ENCODE measurements around the gene TMEM248.
"Not testable (repeated sequence)": the region's sequence is repeated elsewhere in the genome, so short reads cannot be mapped to it uniquely, and the experiment has no call there.

TMEM248 gene

DNA sequence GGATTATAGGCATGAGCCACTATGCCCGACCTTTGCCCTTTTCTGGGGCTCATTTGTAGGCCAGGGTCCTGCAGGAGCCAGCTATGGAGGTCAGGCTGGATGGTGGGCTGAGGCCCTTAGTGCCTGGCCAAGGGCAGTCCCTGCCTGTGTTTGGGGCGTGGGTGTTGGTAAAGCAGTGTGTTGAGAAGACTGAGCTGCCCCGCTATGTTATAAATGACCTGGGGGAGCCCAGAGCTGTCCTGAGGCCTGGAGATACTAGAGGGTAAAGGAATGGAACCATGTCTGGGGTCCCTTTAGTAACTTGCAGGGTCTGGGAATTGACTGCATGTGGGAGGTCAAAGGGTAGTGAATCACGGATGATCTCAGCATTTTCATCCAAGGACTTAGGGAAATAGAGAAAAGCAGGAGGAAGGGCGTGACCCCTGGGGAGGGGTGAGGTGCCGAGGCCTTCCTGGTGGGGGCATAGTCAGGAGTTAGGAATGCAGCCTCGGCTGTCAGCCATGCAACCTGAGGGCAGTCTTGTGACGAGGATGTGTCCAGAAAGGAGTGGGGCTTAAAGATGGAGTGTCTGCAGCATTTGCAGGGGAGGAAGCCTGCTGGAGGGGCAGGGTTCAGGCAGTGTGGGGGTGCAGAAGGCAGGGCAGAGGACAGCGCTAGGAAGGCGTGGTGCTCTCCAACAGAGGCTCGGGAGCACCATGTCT is 31.5 kb downstream of the TMEM248 start:
- DNase-seq (ENCODE audit: low spot score): no peak

GRCh38 chr7:66953044-66953427 is 32.0 kb downstream of the TMEM248 start:
- no peak for DNase-seq (ENCODE audit: low spot score)

DNA sequence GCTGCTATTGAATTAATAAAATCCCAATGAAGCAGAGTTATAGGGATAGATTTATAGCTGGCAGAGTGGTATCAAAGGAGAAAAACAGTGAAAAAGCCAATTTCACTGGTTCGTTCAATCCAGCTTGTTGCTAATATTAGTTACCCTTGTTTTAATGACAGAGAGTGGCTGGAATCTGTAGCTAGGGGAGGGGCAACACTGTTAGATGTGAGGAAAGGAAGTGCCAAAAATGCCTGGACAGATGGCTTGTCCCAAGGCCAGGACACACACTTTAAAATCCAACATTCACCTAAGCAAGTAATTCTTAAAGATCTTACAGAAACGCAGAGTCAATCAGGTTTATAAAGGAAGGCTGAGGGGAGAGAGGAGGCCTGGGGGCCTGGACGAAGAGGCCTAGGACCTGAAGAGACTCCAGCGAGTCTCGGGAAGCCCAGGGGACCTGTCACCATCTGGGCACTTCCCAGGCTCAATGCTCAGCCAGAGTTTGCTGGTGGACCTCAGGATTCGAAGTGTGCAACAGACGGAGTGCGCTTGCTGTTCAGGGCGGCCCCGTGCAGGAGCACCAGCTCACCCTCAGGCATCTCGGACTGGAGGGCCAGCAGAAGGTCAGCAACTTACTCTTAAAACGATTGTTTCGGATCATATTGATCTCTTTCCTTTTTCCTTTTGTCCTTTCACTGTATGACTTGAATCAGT is 36.7 kb downstream of the TMEM248 start:
- DNase-seq (ENCODE audit: low spot score): no peak

DNA sequence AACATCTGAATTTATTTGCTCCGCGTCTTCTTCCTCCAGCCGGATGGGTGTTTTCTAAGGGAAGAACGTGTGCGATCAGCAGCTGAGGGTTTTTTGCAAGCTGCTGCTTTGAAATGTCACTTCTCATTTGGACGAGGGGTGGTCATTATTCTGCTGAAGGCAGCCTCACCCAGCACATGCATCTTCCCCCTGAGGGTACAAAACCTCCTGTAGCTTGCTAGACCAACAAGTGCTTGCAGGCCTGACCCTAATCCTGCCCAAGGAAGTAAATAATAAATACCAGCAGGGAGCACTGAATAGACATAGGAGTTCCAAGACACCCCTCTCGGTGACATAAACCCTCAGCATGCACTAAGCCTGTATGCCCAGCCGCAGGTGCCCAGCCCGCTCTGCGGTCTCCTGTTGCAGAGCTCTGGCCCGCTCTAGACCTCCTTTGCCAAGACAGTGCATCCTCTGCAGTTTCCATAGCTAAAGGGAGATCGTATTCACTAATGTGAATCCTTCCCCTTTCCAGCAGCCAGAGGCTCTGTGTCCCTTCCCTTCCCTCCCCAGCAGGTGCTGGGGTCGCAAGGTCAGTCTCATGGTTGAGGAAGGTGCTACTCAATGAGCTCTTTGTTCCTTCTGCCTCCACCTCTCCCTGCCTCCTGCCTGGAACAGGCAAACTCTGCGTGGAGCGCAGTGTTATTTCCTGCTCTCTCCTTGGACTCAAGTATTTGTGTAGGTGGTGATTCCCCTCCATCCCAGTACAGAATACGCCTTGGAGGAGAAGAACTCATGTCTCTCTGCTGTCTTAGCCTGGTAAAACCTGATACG is 37.7 kb downstream of the TMEM248 start:
- DNase-seq (ENCODE audit: low spot score): no peak

- no peak for DNase-seq (ENCODE audit: low spot score)
Measured at GRCh38 chr7:66960192-66960591, 39.2 kb downstream of the TMEM248 start.

GRCh38 chr7:66961096-66961495 is 40.1 kb downstream of the TMEM248 start:
- DNase-seq (ENCODE audit: low spot score): no peak

- DNase-seq (ENCODE audit: low spot score): no peak
Measured at GRCh38 chr7:66964411-66964810, 43.4 kb downstream of the TMEM248 start.

GRCh38 chr7:66967029-66967428 is 46.0 kb downstream of the TMEM248 start:
- DNase-seq (ENCODE audit: low spot score): no peak

GRCh38 chr7:66969001-66969400 is 48.0 kb downstream of the TMEM248 start:
- not testable (repeated sequence) for DNase-seq (ENCODE audit: low spot score)

- DNase-seq (ENCODE audit: low spot score): no peak
Measured at GRCh38 chr7:66970310-66970709, 49.3 kb downstream of the TMEM248 start.

- DNase-seq (ENCODE audit: low spot score): no peak
Measured at GRCh38 chr7:66974986-66975590, 54.1 kb downstream of the TMEM248 start.

DNA sequence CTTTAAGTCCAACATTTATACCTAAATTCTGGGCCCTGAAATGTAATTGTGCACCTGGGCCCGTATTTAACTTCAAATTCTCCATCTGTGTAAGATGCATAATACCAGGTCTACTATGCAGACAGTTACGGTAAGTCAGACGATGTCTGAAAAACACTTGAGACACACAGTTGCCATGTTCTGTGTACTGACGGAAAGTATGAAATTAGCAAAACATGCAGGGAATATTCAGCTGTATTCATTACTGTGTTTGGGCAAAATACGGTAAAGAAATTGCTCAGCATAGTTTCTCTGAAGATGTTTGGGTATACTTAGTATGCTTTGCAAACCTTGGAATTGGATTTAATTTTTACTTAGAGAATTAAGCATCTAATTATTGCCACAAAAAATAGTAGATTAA is 57.3 kb downstream of the TMEM248 start:
- DNase-seq (ENCODE audit: low spot score): not testable (repeated sequence)

DNA sequence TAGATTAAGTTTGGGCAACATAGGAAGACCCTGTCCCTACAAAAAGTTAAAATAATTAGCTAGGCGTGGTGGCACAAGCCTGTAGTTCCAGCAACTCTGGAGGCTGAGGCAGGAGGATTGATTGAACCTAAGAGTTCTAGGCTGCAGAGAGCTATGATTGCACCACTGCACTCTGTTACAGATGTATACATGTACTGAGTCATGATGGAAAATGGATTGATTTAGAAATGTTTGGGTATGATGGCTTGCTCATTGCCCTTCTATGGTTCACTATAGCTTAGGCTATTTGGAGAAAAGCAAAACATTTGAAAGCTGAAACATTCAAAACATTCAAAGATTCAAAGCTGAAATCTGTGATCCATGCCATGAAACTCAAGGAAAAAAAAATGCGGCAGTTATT is 58.0 kb downstream of the TMEM248 start:
- not testable (repeated sequence) for DNase-seq (ENCODE audit: low spot score)

DNA sequence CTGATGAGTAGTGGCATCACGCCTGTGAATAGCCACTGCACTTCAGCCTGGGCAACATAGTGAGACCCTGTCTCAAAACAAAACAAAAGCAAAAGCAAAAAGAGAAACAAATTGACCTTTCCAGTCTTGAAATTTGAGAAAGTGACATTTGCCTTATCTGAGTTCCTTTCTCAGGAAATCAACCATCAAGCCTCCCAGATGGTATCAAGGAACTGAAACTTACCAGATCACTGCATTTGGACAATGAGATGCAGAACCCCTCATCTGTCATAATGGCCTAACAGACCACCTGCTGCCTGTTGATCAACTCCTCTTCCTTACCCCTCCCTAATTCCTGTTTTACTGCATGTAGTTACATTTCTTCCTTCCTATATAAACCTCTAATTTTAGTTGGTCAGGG is 59.3 kb downstream of the TMEM248 start:
- DNase-seq (ENCODE audit: low spot score): not testable (repeated sequence)

- DNase-seq (ENCODE audit: low spot score): not testable (repeated sequence)
Measured at GRCh38 chr7:66989552-66989951, 68.5 kb downstream of the TMEM248 start.

GRCh38 chr7:66994051-66994450 is 73.0 kb downstream of the TMEM248 start:
- not testable (repeated sequence) for DNase-seq (ENCODE audit: low spot score)

DNA sequence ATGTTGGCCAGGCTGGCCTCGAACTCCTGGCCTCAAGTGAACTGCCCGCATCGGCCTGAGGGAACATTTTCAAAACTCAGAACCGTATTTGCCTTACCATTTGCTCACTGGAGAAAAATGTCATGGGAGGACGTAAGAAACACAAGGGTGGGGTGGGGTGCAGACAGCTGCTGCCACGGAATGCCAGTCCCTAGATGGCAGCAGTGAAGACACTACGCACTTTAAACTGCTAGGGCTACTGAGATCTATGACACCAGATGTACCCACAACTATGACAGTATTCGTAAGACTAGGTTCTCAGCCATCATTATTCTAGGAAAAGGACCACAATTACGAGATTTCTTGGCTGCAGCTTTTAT is 73.6 kb downstream of the TMEM248 start:
- DNase-seq (ENCODE audit: low spot score): not testable (repeated sequence)

DNA sequence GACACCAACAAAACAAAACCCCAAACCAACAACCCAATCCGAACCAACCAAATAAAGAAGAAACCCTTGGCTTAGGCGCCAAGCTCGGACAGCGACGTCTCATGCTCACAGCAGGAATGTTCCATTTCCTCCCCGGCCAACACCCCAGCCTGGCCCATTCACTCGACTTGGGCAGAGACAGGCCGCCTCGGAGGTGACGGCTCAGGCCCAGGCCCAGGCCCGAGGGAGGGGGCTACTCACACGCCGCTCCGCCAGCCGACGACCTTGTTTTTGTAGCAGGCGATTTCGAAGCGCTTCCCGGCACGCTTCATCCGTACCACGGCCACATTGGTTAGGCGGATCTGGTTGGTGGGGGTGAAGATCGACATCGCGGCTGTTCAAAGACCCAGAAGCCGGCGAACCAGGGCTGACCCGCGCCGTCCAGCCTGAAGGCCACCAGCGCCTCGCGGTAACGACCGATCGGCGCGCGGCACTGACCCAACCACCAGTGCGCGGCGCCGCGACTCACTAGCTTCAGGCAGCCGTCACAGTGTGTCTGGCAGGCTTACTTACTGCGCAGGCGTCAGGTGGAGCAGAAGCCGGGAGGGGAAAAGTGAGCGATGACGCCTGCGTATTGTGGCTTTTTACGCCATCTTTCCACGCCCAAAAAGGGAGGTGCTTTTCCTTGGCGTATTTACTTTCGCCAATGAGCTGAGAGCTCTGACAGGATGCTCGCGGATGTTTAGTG is 74.2 kb downstream of the TMEM248 start, which contains the start of gene SBDS:
SBDS (minus strand) TSS at position 537 of the 727 bp plus-strand sequence; CDS start at position 368, 169 bp downstream.
- DNase-seq (ENCODE audit: low spot score): peak; percentile 73

GRCh38 chr7:66996444-66997191 is 75.6 kb downstream of the TMEM248 start, which contains the start of gene TYW1:
TSS of gene TYW1 (plus strand) at chr7:66996833. CDS start at chr7:66996979, 146 bp downstream.
- peak; percentile 85 for DNase-seq (ENCODE audit: low spot score)

DNA sequence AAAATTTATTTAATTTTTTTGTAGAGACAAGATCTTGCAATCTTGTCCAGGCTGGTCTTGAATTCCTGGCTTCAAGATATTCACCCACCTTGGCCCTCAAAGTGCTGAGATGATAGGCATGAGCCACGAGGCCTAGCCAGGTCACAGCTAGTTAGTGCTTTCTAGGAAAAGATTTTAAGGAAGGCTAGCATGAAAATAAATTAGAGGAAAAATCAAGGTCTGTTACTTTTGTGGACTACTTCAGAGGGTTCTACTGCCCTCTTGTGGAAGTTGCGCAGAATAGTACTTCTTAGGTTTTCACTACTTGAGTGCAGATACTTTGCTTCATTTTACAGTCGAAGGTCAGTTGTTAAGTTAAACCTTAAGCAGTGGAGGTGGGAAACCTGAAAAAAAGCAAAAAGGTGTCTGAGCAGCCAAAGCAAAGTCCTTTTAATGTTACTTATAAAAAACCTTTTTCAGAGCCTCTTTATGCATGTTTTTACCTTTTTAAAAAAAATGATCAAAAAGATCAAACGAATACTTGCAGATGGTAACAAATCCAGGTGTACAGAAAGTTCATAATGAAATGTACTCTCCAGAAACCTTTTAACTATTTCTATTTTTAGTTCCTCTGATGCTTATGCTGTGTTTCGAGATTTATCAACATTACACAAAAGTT is 79.7 kb downstream of the TMEM248 start:
- DNase-seq (ENCODE audit: low spot score): not testable (repeated sequence)

All from HuH-7 (cell line).